M059J (cell line): ENCODE measurements around the gene PRSS38. TPM values are rescaled to one million over a fixed set of nuclear protein-coding genes. Genes with fewer than 3 reads are reported as not detected.

Source experiments
- DNase-seq: peaks from one replicate; pipeline ENCODE4 v3.0.0-alpha.2; 2012; ENCODE audit warnings: low read depth
- total RNA-seq: library from RNA; depleted of rRNA; stranded (reverse); fragments of >200 nt; shearing (Covaris generic); gene quantifications from 2 replicates; pipeline ENCODE4 v1.2.3, GENCODE V29; 2014

PRSS38 gene
- total RNA-seq, 1 experiment from 2014 or later: not detected

DNA sequence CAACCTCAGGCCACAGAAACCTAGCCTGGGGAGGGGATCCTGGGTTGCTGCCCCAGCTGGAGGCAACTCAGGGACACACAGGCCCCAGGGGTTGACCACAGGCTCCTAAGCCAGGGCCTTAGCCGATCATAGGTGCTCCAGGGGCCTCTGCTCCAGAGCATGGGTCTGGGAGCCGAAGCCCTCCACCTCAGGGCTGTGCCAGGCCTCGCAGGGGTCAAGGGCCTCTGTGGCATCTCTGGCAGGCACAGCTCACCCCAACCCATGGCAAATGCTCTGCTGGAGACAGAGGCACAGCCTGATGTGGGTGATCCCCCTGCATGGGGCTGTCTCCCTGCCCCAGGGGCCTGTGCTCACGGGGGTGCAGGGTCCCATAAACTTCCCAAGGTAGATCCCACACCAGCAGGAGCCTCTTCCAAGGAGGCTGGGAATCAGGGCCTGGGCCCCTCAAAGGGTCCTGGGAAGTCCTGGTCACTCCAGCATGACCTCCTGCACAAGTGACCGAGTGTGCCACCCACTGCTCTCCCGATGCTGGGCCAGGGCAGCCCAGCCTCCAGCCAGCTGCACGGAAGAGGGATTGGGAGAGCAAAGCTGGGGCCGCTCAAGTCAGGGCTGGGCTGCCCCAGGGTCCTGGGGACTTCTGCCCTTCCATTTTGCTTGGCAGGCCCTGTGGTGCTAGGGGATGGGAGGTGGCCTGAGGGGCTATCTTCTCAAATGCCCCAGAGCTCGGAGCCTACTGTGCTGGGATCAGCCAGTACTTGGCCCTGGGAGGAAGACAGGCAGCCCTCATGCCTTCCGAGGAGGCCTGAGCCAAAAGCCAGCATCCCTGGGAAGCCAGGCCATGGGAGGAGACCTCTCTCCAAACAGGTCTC lies 22.2 kb upstream of the PRSS38 start:
- DNase-seq: no peak

DNA sequence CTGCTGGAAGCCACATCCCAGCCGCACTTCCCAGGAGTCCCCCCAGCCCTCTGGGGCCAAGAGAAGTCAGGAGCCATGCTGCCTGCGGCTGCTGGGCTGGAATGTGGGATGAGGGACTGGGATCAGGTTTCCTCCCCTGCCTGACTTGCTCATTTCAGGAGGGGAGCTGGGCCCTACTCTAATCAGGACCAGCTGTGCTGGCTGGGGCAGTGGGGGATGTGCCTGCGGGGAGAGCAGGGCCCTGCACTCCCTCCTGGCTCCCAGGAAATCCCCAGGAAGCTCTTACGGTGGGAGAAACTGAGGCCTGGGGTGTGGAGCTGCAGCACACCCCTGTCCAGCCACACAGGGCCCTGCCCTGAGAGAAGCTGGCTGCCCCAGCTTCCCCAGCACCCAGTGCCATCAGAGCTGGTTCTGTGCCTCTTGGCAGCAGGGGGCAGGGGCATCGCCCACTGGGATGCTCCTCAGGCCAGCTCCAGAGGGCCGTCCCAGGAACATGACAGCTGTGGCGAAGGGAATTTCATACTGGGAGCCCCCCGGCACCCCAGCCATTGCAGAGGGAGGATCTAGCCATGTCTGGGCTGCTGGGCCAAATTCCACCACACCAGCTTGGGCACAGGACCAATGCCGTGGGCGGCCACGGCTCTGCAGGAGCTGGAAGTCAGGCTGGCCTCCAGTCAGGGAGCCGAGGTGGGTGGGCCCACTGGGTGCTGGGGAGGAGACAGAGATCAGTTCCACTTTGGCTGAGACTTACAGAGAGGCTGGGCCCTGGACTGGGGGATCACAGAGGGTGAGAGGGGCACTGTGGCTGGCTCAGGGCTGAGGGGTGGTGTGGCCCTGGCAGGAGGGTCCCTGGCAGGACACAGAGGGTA lies 21.3 kb upstream of the PRSS38 start:
- peak; percentile 68 for DNase-seq

DNA sequence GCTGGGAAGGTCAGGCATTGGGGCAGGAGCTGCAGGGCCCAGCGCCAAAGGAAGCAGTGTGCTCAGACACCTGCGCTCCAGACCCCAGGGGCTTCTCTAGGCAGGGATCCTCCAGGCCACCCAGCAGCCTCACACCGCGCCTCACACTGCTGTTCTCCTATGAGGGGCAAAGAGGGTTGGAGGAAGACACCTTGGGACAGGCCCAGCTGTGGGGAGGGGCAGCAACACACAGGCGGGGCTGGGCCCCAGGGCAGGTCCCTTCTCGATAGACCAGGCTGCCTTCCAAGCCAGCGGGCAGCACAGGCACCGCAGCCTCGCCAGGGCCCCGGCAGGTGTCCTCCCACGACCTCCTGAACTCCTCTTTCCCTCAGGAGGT lies 20.7 kb upstream of the PRSS38 start:
- no peak for DNase-seq

DNA sequence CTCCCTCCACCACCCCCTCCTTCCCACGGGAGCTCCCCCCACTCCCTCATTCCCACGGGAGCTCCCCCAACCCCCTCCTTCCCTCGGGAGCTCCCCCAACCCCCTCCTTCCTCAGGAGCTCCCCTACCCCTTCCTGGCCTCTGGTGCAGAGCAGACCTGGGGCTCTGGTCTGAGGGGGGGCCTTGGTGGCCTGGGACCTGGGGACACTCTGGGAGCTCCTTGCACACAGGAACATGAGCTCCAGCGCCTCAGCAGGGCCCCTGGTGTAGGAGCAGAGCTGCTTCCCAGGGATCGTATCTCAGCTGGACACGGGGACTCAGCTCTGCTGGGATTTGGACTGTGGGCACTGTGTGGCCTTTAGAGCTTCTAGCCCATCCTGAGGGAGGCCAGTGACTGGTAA lies 19.7 kb upstream of the PRSS38 start:
- no peak for DNase-seq

DNA sequence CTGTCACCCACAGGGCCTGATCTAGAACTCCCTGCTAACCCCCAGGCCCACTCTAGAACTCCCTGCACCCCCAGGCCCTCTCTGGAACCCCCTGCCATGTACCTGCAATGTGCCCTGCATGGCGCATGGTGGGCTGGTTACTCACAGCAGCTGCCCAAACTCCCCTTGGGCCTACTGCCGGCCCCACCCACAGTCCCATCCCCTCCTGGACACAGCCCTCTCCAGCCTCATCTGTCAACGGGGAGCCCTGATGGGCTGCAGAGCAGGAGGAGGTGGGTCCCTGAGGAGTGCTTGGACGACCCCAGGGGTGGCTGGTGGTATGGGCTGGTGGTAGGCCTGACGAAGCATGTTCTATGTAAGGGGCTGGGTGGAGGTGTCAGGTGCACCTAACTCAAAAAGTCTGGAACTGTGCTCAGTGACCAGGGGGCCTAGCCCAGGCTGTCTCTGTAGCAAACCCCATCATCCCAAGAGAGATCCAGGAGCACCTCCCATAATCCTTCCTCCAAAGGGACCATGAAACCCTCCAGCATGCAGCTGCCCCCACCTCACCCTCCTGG lies 19.0 kb upstream of the PRSS38 start:
- no peak for DNase-seq

DNA sequence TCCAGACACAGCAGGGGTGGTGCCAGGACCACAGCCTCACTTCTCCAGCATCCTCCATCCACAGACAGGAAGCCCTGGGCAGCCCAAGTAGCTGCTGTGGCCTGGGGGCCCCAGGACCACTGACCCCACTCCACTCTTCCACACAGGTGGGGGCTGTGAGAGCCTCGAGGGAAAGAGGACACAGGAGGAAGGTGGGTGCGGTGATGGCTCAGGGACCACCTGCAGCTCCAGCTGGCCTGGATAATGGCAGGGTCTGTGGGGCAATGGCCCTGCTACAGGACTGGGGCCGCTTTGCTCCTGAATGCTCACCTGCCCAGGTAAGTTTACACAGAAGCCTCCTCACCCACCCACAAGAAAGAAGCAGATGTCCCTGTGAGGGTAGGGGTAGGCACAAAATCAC lies 18.3 kb upstream of the PRSS38 start:
- DNase-seq: no peak

DNA sequence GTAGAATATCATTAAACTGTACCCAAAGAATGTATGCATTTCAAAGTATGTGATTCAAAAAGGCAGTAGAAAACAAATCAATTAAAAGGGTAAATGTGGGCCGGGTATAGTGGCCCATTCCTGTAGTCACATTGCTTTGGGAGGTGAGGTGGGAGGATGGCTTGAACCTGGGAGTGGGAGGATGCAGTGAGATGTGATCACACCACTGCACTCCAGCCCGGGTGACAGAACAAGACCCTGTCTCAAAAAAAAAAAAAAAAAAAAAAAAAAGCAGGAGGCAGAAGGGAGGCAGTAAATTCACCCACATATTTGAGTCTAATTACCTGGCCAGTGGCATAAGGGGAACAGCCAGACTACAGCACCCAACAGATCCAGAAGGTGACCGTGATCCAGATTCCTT lies 17.9 kb upstream of the PRSS38 start:
- no peak for DNase-seq

DNA sequence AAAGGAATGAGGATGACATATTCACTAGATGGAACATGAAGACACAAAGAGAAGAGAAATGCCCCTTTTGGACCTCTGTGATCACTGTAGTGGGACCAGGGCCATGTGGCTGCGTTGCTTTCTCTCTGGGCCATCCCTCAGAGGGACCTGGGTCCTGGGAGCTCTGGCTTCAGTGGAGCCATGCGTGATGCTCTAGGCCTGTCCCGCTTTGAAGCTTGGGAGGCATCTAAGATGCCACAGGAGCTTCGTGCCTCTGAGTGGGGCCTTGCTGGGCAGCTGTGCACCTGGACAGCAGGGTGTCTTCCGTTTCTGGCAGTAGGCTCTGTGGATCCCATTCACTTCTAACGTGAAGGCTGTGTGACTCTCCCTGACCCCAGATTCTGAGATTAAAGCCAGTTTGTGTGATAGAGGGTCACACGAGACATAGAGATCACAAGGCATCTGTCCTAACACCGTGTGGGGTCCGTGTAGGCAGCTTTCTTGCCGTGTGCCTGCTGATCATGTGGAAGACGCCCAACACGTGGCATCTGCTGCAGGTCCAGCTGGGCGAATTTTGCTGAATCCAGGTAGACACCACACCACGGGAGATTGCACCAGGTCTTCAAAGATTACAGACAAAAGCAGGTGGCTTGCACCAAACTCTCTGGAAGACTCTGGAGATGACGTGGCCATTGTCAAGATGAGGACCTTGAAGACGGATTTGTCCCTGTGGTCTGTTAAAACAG lies 17.2 kb upstream of the PRSS38 start:
- no peak for DNase-seq

DNA sequence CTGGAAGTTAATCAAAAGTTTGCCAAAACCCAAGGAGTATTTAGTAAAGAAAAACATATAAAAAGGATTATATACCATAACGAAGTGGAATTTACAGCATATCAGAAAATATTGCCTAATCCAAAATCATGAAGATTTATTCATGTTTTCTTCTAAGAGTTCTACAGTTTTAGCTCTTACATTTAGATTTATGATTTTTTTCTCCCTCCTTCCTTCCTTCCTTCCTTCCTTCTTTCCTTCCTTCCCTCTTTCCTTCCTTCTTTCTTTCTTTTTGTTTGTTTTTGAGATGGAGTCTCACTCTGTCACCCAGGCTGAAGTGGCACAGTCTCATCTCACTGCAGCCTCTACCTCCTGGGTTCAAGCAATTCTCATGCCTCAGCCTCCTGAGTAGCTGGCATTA lies 15.7 kb upstream of the PRSS38 start:
- DNase-seq: no peak

DNA sequence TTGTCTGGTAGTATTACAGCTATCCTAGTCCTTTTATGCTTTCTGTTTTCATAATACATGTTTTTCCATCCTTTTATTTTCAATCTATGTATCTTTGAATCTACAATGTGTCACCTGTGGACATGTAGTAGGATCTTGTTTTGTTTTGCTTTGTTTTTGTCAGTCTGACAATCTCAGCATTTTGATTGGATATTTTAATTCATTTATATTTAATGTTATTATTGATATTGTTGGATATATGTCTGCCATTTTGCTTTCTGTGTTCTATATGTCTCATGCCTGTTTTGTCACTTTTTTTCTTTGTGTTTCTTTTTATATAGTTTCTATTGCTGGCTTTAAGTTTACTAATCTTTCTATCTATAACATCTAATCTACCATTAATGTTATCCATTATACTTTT lies 11.5 kb upstream of the PRSS38 start:
- no peak for DNase-seq

DNA sequence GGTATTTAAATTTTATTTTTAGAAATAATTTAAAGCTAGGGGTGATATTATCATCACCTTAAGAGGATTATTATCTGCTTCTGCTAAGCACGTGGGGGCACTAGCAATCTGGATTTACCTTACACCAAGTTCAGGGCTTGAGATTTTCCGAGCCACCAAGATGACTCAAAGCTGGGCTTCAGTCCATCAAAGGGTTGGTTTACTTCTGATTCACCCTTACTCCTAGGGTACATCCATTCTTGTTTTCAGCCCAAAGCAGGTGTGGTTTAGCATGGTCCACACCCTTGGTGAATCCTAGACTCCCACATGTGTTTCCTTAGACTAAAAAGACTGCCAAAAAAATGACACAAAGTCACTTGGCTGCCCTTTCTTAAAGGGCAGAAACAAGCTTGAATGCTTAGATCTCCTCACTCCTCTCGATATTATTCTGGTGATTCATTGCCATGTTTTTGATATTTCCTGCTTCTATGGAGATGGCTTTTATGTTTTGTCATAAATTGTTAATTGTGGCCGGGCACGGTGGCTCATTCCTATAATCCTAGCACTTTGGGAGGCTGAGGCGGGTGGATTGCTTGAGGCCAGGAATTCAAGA lies 9.8 kb upstream of the PRSS38 start:
- peak; percentile 99 for DNase-seq

DNA sequence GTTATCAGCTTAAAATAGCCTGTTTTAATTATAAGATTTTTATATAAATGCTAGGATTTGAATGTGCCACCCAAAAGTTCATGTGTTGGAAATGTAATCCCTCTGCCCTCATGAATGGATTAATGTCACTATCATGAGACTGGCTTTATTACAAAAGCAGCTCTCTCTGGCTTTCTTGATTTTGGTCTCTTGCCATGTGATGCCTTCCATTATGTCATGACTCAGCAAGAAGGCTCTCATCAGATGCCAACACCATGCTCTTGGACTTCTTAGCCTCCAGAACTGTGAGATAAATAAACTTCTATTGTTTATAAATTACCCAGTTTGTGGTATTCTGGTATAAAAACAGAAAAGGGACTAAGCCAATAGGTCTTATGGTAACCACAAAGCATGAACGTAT lies 6.9 kb upstream of the PRSS38 start:
- peak; percentile 71 for DNase-seq

DNA sequence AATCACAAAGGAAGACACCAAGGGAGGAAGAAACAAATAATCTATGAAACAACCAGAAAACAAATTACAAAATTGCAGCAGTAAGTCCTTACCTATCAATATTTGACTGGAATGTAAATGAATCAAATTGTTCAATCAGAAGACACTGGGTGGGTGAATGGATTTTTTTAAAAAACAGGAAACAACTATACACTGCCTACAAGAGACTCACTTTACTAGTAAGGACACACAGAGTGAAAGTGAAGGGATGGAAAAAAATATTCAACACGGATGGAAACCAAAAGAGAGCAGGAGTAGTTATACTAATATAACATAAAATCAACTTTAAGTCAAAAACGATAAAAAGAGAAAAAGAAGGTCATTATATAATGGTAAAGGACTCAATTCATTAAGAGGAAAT lies 6.4 kb upstream of the PRSS38 start:
- DNase-seq: no peak

DNA sequence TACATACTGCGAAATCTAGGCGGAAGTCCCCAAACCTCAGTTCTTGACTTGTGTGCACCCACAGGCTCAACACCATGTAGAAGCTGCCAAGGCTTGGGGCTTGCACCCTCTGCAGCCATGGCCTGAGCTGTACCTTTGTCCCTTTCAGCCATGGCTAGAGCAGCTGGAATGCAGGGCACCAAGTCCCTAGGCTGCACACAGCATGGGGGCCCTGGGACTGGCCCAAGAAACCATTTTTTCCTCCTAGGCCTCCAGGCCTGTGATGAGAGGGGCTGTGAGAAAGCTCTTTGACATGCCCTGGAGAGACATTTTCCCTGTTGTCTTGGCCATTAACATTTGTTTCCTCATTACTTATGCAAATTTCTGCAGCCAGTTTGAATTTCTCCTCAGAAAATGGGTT lies 1.5 kb upstream of the PRSS38 start:
- no peak for DNase-seq

DNA sequence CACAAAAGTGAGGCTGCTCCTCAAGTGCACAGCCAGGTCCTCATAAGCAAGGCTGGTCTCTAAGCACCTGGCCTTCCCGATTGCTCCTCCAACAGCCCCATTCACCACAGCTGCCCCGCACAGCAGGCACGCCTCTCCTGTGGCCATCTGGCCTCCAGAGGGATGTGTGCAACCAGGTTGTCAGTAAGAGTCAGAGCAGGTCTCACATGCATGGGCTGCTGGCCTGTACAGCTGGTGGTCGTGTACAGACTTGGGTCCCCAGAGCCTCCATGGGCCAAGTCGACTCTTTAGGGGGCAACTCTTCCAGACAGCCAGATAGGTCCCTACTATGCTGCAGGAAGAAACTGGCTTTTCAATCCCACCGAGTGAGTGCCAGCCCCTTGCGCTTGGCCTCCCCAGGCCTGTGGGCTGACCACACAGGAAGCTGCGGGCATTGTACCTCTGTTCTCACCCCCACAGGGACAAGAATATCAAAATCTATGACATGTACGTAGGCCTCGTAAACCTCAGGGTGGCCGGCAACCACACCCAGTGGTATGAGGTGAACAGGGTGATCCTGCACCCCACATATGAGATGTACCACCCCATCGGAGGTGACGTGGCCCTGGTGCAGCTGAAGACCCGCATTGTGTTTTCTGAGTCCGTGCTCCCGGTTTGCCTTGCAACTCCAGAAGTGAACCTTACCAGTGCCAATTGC lies 1.4 kb downstream of the PRSS38 start:
- no peak for DNase-seq

DNA sequence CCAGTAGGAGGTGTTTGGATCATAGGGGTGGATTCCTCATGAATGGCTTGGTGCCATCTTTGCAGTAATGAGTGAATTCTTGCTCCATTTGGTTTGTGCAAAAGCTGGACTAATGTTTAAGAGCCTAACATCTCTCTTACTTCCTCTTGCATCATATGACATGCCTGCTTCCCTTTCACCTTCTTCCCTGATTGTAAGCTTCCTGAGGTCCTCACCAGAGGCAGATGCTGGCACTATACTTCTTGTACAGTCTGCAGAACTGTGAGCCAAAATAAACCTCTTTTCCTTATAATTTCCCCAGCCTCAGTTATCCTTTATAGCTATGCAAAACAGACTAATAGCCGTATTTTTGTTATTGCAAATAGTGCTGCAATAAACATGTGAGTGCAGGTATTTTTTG lies 8.1 kb downstream of the PRSS38 start:
- DNase-seq: no peak

DNA sequence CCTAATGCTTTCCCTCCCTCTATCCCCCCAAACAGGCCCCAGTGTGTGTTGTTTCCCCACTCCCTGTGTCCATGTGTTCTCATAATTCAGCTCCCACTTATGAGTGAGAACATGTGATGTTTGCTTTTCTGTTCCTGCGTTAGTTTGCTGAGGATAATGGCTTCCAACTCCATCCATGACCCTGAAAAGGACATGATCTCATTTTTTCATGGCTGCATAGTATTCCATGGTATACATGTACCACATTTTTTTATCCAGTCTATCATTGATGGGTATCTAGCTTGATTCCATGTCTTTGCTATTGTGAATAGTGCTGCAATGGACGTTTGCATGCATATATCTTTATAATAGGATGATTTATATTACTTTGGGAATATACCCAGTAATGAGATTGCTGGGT lies 8.7 kb downstream of the PRSS38 start:
- DNase-seq: no peak

DNA sequence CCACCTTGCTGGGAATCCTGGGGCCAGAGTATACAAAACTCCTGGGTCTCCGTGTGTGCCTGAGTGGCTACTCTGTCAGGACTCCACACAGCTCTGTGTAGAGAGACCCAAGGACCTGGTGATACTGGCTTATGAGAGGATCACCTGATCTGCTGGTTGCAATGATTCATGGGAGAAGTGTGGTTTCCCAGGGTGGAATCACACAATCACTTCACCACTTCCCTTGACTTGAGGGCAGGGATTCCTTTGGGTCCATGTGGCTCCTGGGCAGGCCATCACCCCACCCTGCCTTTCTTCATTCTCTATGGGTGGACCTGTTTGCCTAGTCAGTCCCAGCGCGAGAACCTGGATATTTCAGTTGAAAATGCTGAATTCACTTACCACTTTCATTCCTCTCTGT lies 13.3 kb downstream of the PRSS38 start:
- no peak for DNase-seq

DNA sequence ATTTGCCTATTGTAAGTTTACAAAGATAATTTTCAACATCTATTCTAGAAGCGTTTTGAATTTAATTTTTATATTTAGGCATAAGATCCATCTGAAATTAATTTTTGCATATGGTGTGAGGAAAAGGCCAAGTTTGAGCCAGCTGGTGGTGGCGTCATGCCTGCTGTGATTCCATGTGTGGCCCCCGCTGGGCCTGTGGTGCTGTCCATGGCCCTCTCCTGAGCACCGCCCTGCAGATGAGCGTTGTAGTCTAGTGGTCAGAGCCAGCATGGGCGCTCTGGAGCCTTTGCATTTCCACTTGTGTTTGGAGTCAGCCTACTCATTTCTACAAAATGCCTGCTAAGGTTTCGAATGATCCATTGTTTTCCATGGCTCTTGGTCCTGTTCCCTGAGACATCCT lies 22.7 kb downstream of the PRSS38 start:
- no peak for DNase-seq

DNA sequence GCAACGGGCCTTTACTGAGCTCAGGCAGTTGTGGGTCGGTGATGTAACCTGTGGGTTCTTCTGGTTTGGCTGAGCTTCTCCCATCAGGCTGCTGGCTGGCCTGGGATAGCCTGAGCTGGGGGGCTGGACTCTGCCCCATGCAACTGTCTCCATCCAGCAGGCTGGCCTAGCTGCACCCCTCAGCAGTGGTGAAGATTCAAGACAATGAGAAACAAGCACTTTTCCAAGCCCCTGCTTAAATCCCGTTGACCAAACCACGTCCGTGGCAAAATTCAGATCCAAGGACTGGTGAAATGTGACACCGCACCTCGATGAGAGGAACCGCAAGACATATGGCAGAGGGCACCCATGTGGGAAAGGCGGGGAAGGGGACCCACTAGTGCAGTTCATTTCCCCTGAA lies 25.6 kb downstream of the PRSS38 start:
- DNase-seq: no peak
